Fibroblast of villous mesenchyme (primary cell): ENCODE data around the gene KBTBD7. TPM values are rescaled to one million over a fixed set of nuclear protein-coding genes. Genes with fewer than 3 reads are reported as not detected.

ENCODE experiments used
- DNase-seq: peaks from one replicate; pipeline ENCODE4 v3.0.0-alpha.2; 2010; ENCODE audit warnings: low read depth
- H3K4me3 ChIP-seq: 2 replicates; pipeline ENCODE4 v1.5.1; 2011; ENCODE audit warnings: low read depth, mild to moderate bottlenecking, low read length
- CTCF ChIP-seq: IDR thresholded peaks from 2 replicates; pipeline ENCODE4 v1.5.1; 2012; ENCODE audit warnings: low read depth, mild to moderate bottlenecking, low read length; ENCODE audit not compliant: insufficient read depth
- total RNA-seq: library from RNA; depleted of rRNA; stranded (reverse); fragments of >200 nt; gene quantifications from 2 replicates; pipeline ENCODE4 v1.2.3, GENCODE V29; 2012

KBTBD7 gene
- 5.8 and 8.6 TPM in 2 replicates for total RNA-seq

GRCh38 chr13:41193919-41194824, at the start of gene KBTBD7:
Gene KBTBD7 (minus strand): TSS chr13:41194569. CDS start chr13:41194257, 312 bp downstream.
- peak; percentile 98 for DNase-seq
- TF ChIP-seq CTCF = no peak
- peak within 1 kb of the TSS; percentile 58 for H3K4me3 ChIP-seq

- no peak overlapping the region for H3K4me3 ChIP-seq
- no peak for DNase-seq
- no peak for TF ChIP-seq CTCF
These were observed 47.3 kb upstream of the KBTBD7 start for GRCh38 chr13:41241626-41242025.

- H3K4me3 ChIP-seq = no peak overlapping the region
- no peak for TF ChIP-seq CTCF
These were observed 42.0 kb upstream of the KBTBD7 start for GRCh38 chr13:41236369-41236768.

DNA sequence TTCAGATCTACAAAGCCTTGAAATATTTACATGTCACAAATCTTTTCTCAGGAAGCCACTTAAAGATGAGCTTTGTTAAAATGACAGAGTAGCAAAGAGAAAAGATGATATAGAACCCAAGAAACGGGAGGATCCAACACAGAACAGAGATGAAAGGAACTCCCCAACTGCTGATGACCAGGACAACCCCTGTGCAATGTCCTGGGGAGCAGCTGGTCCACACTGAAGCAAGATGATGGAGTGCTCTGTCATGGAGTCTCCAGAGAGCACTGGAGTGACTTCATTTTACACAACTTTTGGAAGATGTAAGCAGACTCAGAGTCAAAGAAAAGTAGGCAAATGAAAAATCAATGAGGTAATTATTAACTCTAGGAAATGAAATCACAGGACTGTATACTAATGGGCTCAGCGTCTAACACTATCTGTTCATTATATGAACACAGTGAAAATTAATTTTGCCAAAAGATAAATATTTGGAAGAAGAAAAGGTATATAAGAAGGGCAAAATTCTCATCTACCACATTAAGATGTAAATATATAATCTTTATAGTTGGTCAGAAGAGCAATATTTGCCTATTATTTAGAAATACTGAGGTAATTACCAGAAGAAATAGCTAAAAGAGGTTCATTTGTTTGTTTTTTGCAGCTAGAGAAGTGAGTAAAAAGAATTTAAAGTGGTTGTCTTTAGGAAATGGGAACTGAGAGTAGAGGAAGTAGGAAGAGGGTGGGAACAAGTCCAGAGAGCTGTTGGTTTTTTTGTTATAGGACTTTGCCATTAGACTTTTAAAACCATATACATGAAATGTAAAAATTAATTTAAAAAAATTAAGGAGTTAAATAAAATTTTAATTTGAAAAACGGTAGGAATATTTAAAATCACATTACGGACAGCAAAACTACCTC, 38.5 kb upstream of the KBTBD7 start:
- no peak for DNase-seq
- H3K4me3 ChIP-seq = no peak overlapping the region
- TF ChIP-seq CTCF = no peak

More at GRCh38 chr13:41236369-41236768, 42.0 kb upstream of the KBTBD7 start:
- DNase-seq = no peak

- peak; percentile 27 for DNase-seq
- H3K4me3 ChIP-seq = no peak overlapping the region
- no peak for TF ChIP-seq CTCF
These were observed 37.4 kb upstream of the KBTBD7 start for GRCh38 chr13:41231786-41232185.

- H3K4me3 ChIP-seq = no peak overlapping the region
- no peak for DNase-seq
- no peak for TF ChIP-seq CTCF
These were observed 36.8 kb upstream of the KBTBD7 start for GRCh38 chr13:41231025-41231677.
